ENCODE results near the gene SEMA3C. TPM values are rescaled to one million over a fixed set of nuclear protein-coding genes. Genes with fewer than 3 reads are reported as not detected.

SEMA3C gene
- total RNA-seq, 1 experiment from 2014 or later = 232 TPM

GRCh38 chr7:80725181-80725611 is 193.7 kb downstream of the SEMA3C start:
- ATAC-seq = no peak

GRCh38 chr7:80724249-80724871 is 194.5 kb downstream of the SEMA3C start:
- no peaks in the 10 kb centered on the region for H3K27me3 ChIP-seq (ENCODE audit: control insufficient read depth, insufficient read depth, low read length)
- peak overlapping the region; percentile 93 for H3K27ac ChIP-seq (ENCODE audit: low read length)
- 0 out of 2 replicates have a peak, but pooled peaks cover 3% of the 10 kb centered on the region for H3K9me3 ChIP-seq (ENCODE audit: control insufficient read depth, insufficient read depth, low read depth, low read length)
- ATAC-seq = no peak
- no TSS peak for BruUV-seq (replicated peaks)
- TF ChIP-seq TCF7L2 (IDR thresholded peaks at IDR 0.05; ENCODE audit: low read depth, low read length) (no peak), SIN3A (IDR thresholded peaks at IDR 0.05; ENCODE audit: borderline replicate concordance, insufficient read depth, low read depth, low read length) (no peak), POLR2AphosphoS5 (IDR thresholded peaks at IDR 0.05; ENCODE audit: low read depth, low read length) (no peak), CTCF (IDR thresholded peaks at IDR 0.05) (no peak)
- intact Hi-C loops (cut with micrococcal nuclease; ENCODE audit: unreplicated experiment) (no loop called here), in situ Hi-C loops (cut with HindIII; ENCODE audit: low pct_unique_long_range_greater_than_20kb, low sequenced_read_pairs) (no loop called here)
- H3K36me3 ChIP-seq (ENCODE audit: control insufficient read depth, insufficient read depth, low read length) = no peaks in the 10 kb centered on the region
- DNase-seq (ENCODE audit: low read depth, low spot score) = no peak
- CTCF ChIA-PET = no interaction called here
- H3K4me3 ChIP-seq (ENCODE audit: low read depth in 2 of 2, low read length in 2 of 2) = no peak overlapping the region
- H3K4me1 ChIP-seq (ENCODE audit: control insufficient read depth, insufficient read depth, low read length) = peaks cover 32% of the 10 kb centered on the region
- POLR2A ChIA-PET = no interaction called here

More at GRCh38 chr7:80725181-80725611, 193.7 kb downstream of the SEMA3C start:
- no TSS peak for BruUV-seq (replicated peaks)
- TF ChIP-seq TCF7L2 (IDR thresholded peaks at IDR 0.05; ENCODE audit: low read depth, low read length) = no peak
- TF ChIP-seq SIN3A (IDR thresholded peaks at IDR 0.05; ENCODE audit: borderline replicate concordance, insufficient read depth, low read depth, low read length) = no peak
- TF ChIP-seq REST (IDR thresholded peaks at IDR 0.05; ENCODE audit: insufficient read depth in 1 of 2, low read depth in 2 of 2, low read length in 1 of 2) = no peak
- Histone ChIP-seq H3K27me3 (ENCODE audit: control insufficient read depth, insufficient read depth, low read length) (no peaks in the 10 kb centered on the region), H3K4me1 (ENCODE audit: control insufficient read depth, insufficient read depth, low read length) (peaks cover 32% of the 10 kb centered on the region), H3K27ac (ENCODE audit: low read length) (peak overlapping the region; percentile 93), H3K4me3 (ENCODE audit: low read depth in 2 of 2, low read length in 2 of 2) (no peak overlapping the region), H3K9me3 (ENCODE audit: control insufficient read depth, insufficient read depth, low read depth, low read length) (0 out of 2 replicates have a peak, but pooled peaks cover 3% of the 10 kb centered on the region), H3K36me3 (ENCODE audit: control insufficient read depth, insufficient read depth, low read length) (no peaks in the 10 kb centered on the region)
- POLR2A ChIA-PET = no interaction called here
- in situ Hi-C loops (cut with HindIII; ENCODE audit: low pct_unique_long_range_greater_than_20kb, low sequenced_read_pairs) (no loop called here), intact Hi-C loops (cut with micrococcal nuclease; ENCODE audit: unreplicated experiment) (no loop called here)
- DNase-seq (ENCODE audit: low read depth, low spot score) = no peak
- CTCF ChIA-PET = no interaction called here

Data from Panc1 (cell line).